Middle frontal gyrus (tissue), 1 donor: ENCODE data around the gene SLC39A10.

ENCODE experiments used
- DNase-seq: peaks from one replicate; pipeline ENCODE4 v3.0.0-alpha.2; 2015; ENCODE audit warnings: low spot score; ENCODE audit errors: extremely low spot score

Gene SLC39A10

DNA sequence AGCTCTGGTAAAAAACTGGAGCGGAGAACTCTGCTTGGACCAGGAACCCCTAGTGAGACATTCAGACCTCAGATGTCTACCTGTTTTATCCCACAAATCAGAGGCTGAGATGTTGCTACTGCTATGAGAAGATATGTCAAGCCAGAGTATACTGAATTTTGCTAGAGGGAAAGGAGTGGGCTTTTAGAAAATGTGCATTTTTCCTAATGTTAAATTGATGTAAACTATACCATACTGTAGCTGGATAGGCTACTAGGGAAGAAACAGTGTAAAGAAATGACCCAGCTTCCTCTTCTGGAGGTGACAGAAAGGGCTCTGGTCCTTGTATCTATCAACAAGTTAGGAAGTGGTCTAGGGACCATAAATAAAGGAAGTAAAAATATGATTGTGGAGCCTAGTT, 65.0 kb downstream of the SLC39A10 start:
- no peak for DNase-seq

GRCh38 chr2:195727106-195727505, 70.1 kb downstream of the SLC39A10 start:
- no peak for DNase-seq

DNA sequence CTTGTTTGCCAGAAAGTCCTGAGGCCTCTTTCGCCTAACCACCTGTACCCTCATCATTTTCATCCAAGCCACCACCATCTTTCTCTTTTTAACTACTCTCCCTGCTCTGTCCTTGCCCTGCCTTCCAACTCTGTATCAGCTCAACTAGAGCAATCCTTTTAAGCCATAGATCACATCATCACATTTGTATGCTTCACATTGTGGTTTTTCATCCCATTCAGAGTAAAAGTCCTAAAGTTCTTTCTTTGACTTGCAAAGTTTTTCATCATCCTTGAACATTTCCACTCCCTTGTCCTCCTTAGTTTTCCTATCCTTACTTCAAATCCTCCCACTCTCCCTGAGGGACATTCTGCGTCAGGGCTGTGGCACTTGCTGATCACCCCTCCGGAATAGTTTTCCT, 73.9 kb downstream of the SLC39A10 start:
- no peak for DNase-seq

- no peak for DNase-seq
Measured at GRCh38 chr2:195732574-195732973, 75.5 kb downstream of the SLC39A10 start.

DNA sequence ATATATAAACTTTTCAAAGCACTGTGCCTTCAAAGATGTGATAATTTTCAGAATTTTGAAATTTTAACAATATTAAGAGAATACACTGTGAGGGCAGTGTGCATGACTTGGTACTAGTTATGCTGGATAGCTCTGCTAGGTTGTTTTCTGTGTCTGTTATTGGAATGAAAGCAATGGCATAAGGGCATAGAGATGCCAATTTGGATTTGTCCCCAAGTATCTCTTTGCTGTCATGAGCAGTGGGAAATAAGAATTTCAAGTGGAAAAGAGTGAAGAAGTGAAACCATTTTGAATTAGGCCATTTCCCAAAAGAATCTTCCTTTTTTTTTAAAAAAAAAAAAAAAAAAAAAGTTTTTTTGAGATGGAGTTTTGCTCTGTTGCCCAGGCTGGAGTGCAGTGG, 76.8 kb downstream of the SLC39A10 start:
- no peak for DNase-seq

- DNase-seq, result no peak
Measured at GRCh38 chr2:195734395-195734794, 77.4 kb downstream of the SLC39A10 start.

DNA sequence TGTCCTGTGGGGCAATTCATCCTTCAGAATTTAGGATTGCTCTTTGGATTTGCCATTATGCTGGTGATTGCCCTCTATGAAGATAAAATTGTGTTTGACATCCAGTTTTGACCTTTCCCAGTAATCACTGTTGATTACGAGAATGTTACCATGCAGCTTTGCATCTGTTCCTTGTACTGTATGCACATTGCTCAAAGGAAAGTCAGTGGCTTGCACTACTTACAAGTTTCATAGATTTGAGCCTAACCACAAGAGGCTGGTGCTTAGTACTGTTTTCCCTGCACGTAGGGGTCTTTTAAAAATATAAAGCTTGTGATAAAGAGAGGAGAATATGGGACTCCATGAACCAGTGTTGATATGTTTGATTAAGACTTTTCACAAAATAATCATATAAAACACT, 77.9 kb downstream of the SLC39A10 start:
- no peak for DNase-seq

DNA sequence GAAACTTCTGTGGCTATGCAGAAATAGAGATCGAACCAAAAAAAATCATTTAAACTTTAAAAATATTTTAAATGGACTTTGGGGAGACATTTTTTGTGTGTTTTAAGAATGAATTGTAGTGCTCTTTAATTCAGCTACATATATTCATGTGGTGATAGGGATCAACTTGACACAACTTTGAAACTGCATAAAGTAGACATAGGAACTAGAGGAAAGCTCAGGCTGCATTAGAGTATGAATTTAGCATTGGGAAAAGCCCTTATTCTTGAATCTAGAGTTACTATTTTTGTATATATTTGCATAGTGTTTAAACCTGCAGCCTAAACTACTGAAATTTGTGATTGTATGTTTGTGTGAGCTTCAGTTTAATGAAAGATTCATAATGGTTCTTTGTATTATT, 78.3 kb downstream of the SLC39A10 start:
- no peak for DNase-seq

GRCh38 chr2:195737511-195738325, 80.7 kb downstream of the SLC39A10 start:
- DNase-seq, result no peak

GRCh38 chr2:195741191-195741590, 84.2 kb downstream of the SLC39A10 start:
- DNase-seq, result no peak

DNA sequence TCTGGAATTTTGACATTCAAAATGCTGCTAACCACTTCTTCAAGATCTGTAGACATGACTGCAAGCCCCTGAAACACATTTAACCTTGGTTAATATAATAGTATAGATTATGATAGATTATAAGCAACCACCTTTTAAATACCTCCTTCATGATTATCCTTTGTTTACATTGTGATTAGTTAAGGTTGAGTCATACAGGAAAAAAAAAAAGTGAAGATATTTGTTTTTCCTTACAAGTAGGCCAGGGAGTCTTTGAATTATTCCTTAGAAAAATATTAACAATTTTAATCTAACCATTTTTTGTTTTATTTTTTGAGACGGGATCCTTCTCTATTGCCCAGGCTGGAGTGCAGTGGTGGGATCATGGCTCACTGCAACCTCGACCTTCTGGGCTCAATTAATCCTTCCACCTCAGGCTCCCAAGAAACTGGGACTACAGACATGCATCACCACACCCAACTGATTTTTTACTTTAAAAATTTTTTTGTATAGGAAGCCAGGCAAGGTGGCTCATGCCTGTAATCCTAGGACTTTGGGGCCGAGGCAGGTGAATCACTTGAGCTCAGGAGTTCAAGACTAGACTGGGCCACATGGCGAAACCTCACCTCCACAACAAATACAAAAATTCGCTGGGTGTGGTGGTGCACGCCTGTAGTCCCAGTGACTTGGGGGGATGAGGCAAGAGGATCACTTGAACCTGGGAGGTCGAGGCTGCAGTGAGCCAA, 99.4 kb downstream of the SLC39A10 start:
- DNase-seq, result no peak

GRCh38 chr2:195758846-195759245, 101.8 kb downstream of the SLC39A10 start:
- no peak for DNase-seq

DNA sequence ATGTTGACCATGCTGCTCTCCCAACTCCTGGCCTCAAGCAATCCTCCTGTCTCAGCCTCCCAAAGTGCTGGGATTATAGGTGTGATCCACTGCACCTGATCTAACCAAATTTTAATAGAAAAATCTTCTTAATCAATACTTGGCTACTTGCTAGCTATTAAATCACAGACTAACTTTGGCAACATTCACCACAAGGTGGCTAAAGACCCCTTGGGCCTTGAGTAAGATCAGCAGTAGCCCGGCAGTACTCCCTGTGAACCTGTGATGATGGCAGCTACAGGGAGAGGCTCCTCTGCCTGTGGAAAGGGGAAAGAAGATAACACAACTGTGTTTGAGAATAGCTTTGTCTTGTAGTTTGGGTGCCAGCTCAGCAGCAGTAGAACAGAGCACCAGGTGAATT, 102.9 kb downstream of the SLC39A10 start:
- no peak for DNase-seq

GRCh38 chr2:195763866-195764265, 106.8 kb downstream of the SLC39A10 start:
- no peak for DNase-seq

GRCh38 chr2:195766691-195767090, 109.7 kb downstream of the SLC39A10 start:
- no peak for DNase-seq

GRCh38 chr2:195768431-195768830, 111.4 kb downstream of the SLC39A10 start:
- DNase-seq, result no peak

- DNase-seq, result no peak
Measured at GRCh38 chr2:195769975-195770374, 112.9 kb downstream of the SLC39A10 start.

GRCh38 chr2:195779491-195779890, 122.5 kb downstream of the SLC39A10 start:
- no peak for DNase-seq

- DNase-seq, result no peak
Measured at GRCh38 chr2:195782156-195782555, 125.1 kb downstream of the SLC39A10 start.
